Measurements from ENCODE around the gene MAK.
"Not testable (repeated sequence)": the region's sequence is repeated elsewhere in the genome, so short reads cannot be mapped to it uniquely, and the experiment has no call there.

Gene MAK

GRCh38 chr6:10749734-10750133 is 88.6 kb downstream of the MAK start:
- TF ChIP-seq CTCF (IDR thresholded peaks at IDR 0.05; ENCODE audit: control insufficient read depth, extremely low read depth, insufficient read depth) = no peak
- H3K4me3 ChIP-seq (ENCODE audit: low read depth, low read length) = no peak overlapping the region
- no peak for DNase-seq (ENCODE audit: low read depth)

GRCh38 chr6:10747251-10747972 is 90.9 kb downstream of the MAK start, which contains the start of gene TMEM14B:
TMEM14B (plus strand) TSS chr6:10747805; CDS start chr6:10749246, 1,441 bp downstream.
- no peak for TF ChIP-seq CTCF (IDR thresholded peaks at IDR 0.05; ENCODE audit: control insufficient read depth, extremely low read depth, insufficient read depth)
- peak; percentile 93 for DNase-seq (ENCODE audit: low read depth)

GRCh38 chr6:10746915-10747250 is 91.5 kb downstream of the MAK start:
- no peak for TF ChIP-seq CTCF (IDR thresholded peaks at IDR 0.05; ENCODE audit: control insufficient read depth, extremely low read depth, insufficient read depth)
- H3K4me3 ChIP-seq (ENCODE audit: low read depth, low read length) = peak overlapping the region; percentile 65
- no peak for DNase-seq (ENCODE audit: low read depth)

More at GRCh38 chr6:10747251-10747972, 90.9 kb downstream of the MAK start, which contains the start of gene TMEM14B:
- H3K4me3 ChIP-seq (ENCODE audit: low read depth, low read length) = peak within 1 kb of the TSS; percentile 65

GRCh38 chr6:10745116-10745515 is 93.2 kb downstream of the MAK start:
- DNase-seq (ENCODE audit: low read depth) = no peak
- no peak for TF ChIP-seq CTCF (IDR thresholded peaks at IDR 0.05; ENCODE audit: control insufficient read depth, extremely low read depth, insufficient read depth)
- H3K4me3 ChIP-seq (ENCODE audit: low read depth, low read length) = no peak overlapping the region

GRCh38 chr6:10743515-10743914 is 94.8 kb downstream of the MAK start:
- no peak overlapping the region for H3K4me3 ChIP-seq (ENCODE audit: low read depth, low read length)
- DNase-seq (ENCODE audit: low read depth) = no peak
- TF ChIP-seq CTCF (IDR thresholded peaks at IDR 0.05; ENCODE audit: control insufficient read depth, extremely low read depth, insufficient read depth) = no peak

- no peak overlapping the region for H3K4me3 ChIP-seq (ENCODE audit: low read depth, low read length)
- no peak for DNase-seq (ENCODE audit: low read depth)
- TF ChIP-seq CTCF (IDR thresholded peaks at IDR 0.05; ENCODE audit: control insufficient read depth, extremely low read depth, insufficient read depth) = no peak
Observed at GRCh38 chr6:10742251-10742650, 96.1 kb downstream of the MAK start.

- not testable (repeated sequence) for H3K4me3 ChIP-seq (ENCODE audit: low read depth, low read length); DNase-seq (ENCODE audit: low read depth)
Observed at GRCh38 chr6:10741643-10742042, 96.7 kb downstream of the MAK start.
